ENCODE data around the gene MRPS34.

The MRPS34 gene

GRCh38 chr16:1724491-1724890 is 48.4 kb downstream of the MRPS34 start:
- no peak for DNase-seq

GRCh38 chr16:1723450-1724147 is 49.3 kb downstream of the MRPS34 start:
- DNase-seq, result peak; percentile 57

Data from CD4-positive, alpha-beta T cell treated with Interleukin-21 for 1 hour (primary cell).